K562 (cell line): ENCODE data around the gene CREB5. TPM values are rescaled to one million over a fixed set of nuclear protein-coding genes. Genes with fewer than 3 reads are reported as not detected.

Source experiments
- ATAC-seq: fragments of 200-7000 bp; cut with Tn5 transposase; 3 replicates; pipeline ENCODE4 v1.9.1; 2020; ENCODE audit warnings: moderate library complexity
- BruUV-seq: library from RNA; stranded (reverse); fragments of 400-500 nt; replicated peaks from 2 replicates; lab custom pipeline; 2021; lab: Mats Ljungman, UMichigan
- CTCF ChIA-PET: fragments of 300-600 bp; formaldehyde crosslinking; extraction: SDS; loops from one replicate; lab custom pipeline; 2021; ENCODE audit warnings: low intra/inter-chr PET ratio; lab: Yijun Ruan, JAX
- POLR2A ChIA-PET: fragments of 300-600, 350-650 bp; sonication (Branson Sonifier 250); formaldehyde crosslinking; extraction: SDS; loops from one replicate; lab custom pipeline; 2021; ENCODE audit warnings: antibody characterized with exemption, inconsistent platforms; lab: Yijun Ruan, JAX
- DNase-seq, 4 experiments: peaks; one replicate each; pipeline versions ENCODE4 v3.0.0 to v3.0.0-alpha.2; 2011 to 2018; ENCODE audit warnings: low spot score in 3 of 4, mixed read lengths in 3 of 4; ENCODE audit errors: extremely low read depth in 1 of 4
- FAIRE-seq: peaks from 2 replicates; lab custom pipeline; 2011; peaks lifted over from hg19 to GRCh38; lab: Jason Lieb, UNC
- H2AFZ ChIP-seq: 2 replicates; pipeline ENCODE4 v1.6.0; 2011; ENCODE audit warnings: low read depth, low read length, control low read depth, inconsistent platforms
- H3K27ac ChIP-seq: fragments of 200-600 bp; 3 replicates; pipeline ENCODE4 v1.8.0; 2011; ENCODE audit warnings: low read depth, mild to moderate bottlenecking, control low read depth, inconsistent platforms, low read length, moderate library complexity, mixed read lengths; ENCODE audit errors: extremely low read depth
- H3K27me3 ChIP-seq, 2 experiments: fragments of 300-600 bp in 1 of 2; 2 replicates in 1 of 2; 3 replicates in 1 of 2; pipeline versions ENCODE4 v1.6.0 to v1.8.0; 2011; ENCODE audit warnings: inconsistent platforms in 2 of 2, low read length in 2 of 2, mild to moderate bottlenecking in 1 of 2, mixed read lengths in 1 of 2, moderate library complexity in 1 of 2; ENCODE audit not compliant: control insufficient read depth in 2 of 2, insufficient read depth in 2 of 2
- H3K36me3 ChIP-seq: fragments of 300-600 bp; 3 replicates; pipeline ENCODE4 v1.8.0; 2011; ENCODE audit warnings: mild to moderate bottlenecking, low read length, inconsistent platforms; ENCODE audit not compliant: control insufficient read depth, insufficient read depth
- H3K4me1 ChIP-seq, 2 experiments: fragments of 200-600 bp in 1 of 2; replicated peaks in 1 of 2; 2 replicates in 1 of 2; 3 replicates in 1 of 2; pipeline versions ENCODE4 v1.5.1 to v1.8.0; 2011; ENCODE audit warnings: inconsistent platforms in 2 of 2, low read length in 2 of 2, mild to moderate bottlenecking in 1 of 2, mixed read lengths in 1 of 2, moderate library complexity in 1 of 2; ENCODE audit not compliant: control insufficient read depth in 2 of 2, insufficient read depth in 2 of 2
- H3K4me2 ChIP-seq: 2 replicates; pipeline ENCODE4 v1.6.1; 2011; ENCODE audit warnings: low read length, control low read depth, inconsistent platforms, mixed read lengths; ENCODE audit not compliant: insufficient read depth
- H3K4me3 ChIP-seq: fragments of 200-600 bp; sonication (generic), shearing (Covaris generic); 2 replicates; pipeline ENCODE4 v1.5.1; 2016; ENCODE audit warnings: control low read depth, inconsistent platforms
- H3K79me2 ChIP-seq: fragments of 200-600 bp; 3 replicates; pipeline ENCODE4 v1.8.0; 2011; ENCODE audit warnings: low read length, inconsistent platforms; ENCODE audit not compliant: control insufficient read depth, insufficient read depth
- H3K9ac ChIP-seq, 2 experiments: 2 replicates each; pipeline versions ENCODE4 v1.6.0 to v1.6.1; 2011; ENCODE audit warnings: low read depth in 2 of 2, low read length in 2 of 2, control low read depth in 1 of 2, inconsistent platforms in 1 of 2, mild to moderate bottlenecking in 1 of 2, mixed read lengths in 1 of 2; ENCODE audit not compliant: insufficient read depth in 1 of 2
- H3K9me1 ChIP-seq: one replicate; pipeline ENCODE4 v1.6.0; 2011; ENCODE audit warnings: inconsistent platforms, mild to moderate bottlenecking, low read length, moderate library complexity; ENCODE audit not compliant: control insufficient read depth, insufficient read depth
- H3K9me3 ChIP-seq: replicated peaks from 2 replicates; pipeline ENCODE4 v1.5.1; 2011; ENCODE audit warnings: low read depth, low read length, inconsistent platforms; ENCODE audit not compliant: control insufficient read depth, insufficient read depth
- H4K20me1 ChIP-seq: replicated peaks from 2 replicates; pipeline ENCODE4 v1.6.1; 2011; ENCODE audit warnings: low read length, inconsistent platforms, mixed read lengths; ENCODE audit not compliant: control insufficient read depth, insufficient read depth
- BACH1 ChIP-seq: fragments of 200-800 bp; sonication (Bioruptor generic); IDR thresholded peaks from 2 replicates; pipeline ENCODE4 v1.6.1; 2016; ENCODE audit warnings: missing genetic modification characterization, missing compliant biosample characterization
- CBFB ChIP-seq: sonication (generic); formaldehyde crosslinking; IDR thresholded peaks from 2 replicates; pipeline ENCODE4 v1.4.0; 2020; ENCODE audit warnings: mild to moderate bottlenecking, missing genetic modification reagents
- NEUROD1 ChIP-seq: fragments of 150-350 bp; IDR thresholded peaks from 2 replicates; pipeline ENCODE4 v1.6.1; 2014; ENCODE audit warnings: borderline replicate concordance, low read length, low read depth; ENCODE audit not compliant: partially characterized antibody
- ZNF316 ChIP-seq: fragments of 450-650 bp; IDR thresholded peaks from 2 replicates; pipeline ENCODE4 v1.6.1; 2016
- ZNF384 ChIP-seq: IDR thresholded peaks from 2 replicates; pipeline ENCODE4 v1.6.1; 2012; ENCODE audit warnings: low read depth, low read length, improper control_type of control experiment
- ZNF699 ChIP-seq: fragments of 250-450 bp; sonication (Bioruptor Pico); IDR thresholded peaks from 2 replicates; pipeline ENCODE4 v1.8.0; 2021; ENCODE audit warnings: mild to moderate bottlenecking, moderate library complexity; ENCODE audit not compliant: insufficient replicate concordance
- ZNF707 ChIP-seq: fragments of 250-450 bp; sonication (Bioruptor Pico); conservative IDR thresholded peaks from 2 replicates; pipeline ENCODE4 v1.8.0; 2022; ENCODE audit warnings: inconsistent platforms, mild to moderate bottlenecking, moderate library complexity
- WGBS: fragments of 100-300 bp; shearing (Covaris generic); methylation state at CpG from one replicate; pipeline ENCODE4 v1.1.6; 2016; ENCODE audit warnings: low coverage, mixed read lengths; ENCODE audit not compliant: insufficient coverage; ENCODE audit errors: missing lambda C conversion rate; 5-methylcytosine and 5-hydroxymethylcytosine counted together
- in situ Hi-C: fragments of 300-500 bp; cut with MboI; formaldehyde crosslinking; loops from 4 replicates; pipeline ENCODE4 v1.15.0; 2018; ENCODE audit warnings: inconsistent platforms, mixed read lengths
- intact Hi-C: fragments of 100-400 bp; cut with micrococcal nuclease; formaldehyde crosslinking; loops from 2 replicates; pipeline ENCODE4 v1.14.2; 2022
- polyA plus RNA-seq, 8 experiments: library from polyadenylated mRNA; depleted of rRNA in 4 of 8; stranded (reverse) in 5 of 8; unstranded in 3 of 8; fragments of >200 nt; fragmentation: Nextera tagmentation in 2 of 8; fragmentation: Illumina TruSeq in 1 of 8; extraction: Ambion mirVana in 2 of 8; extraction: Trizol in 1 of 8; gene quantifications; 2 replicates each; pipeline versions ENCODE4 v1.2.1 to v1.2.3, GENCODE V29; 2011 to 2014; ENCODE audit warnings: inconsistent platforms in 1 of 8, missing spikeins in 1 of 8
- total RNA-seq, 7 experiments: library from RNA; depleted of rRNA in 6 of 7; stranded (reverse); fragments of >200 nt in 6 of 7; fragmentation: Illumina TruSeq in 2 of 7; extraction: Trizol in 2 of 7; gene quantifications; 2 replicates each; pipeline versions ENCODE4 v1.2.1 to v1.2.3, GENCODE V29; 2011 to 2021; ENCODE audit warnings: low replicate concordance in 1 of 7
- TF ChIP-seq, protein P1 (sequence below), 2 experiments: fragments of 200-800 bp in 1 of 2; sonication (Bioruptor generic) in 1 of 2; sonication (generic) in 1 of 2; formaldehyde crosslinking in 1 of 2; IDR thresholded peaks in 1 of 2; conservative IDR thresholded peaks in 1 of 2; 2 replicates each; pipeline versions ENCODE4 v1.5.0 to v1.6.1; 2016 to 2020; ENCODE audit warnings: missing compliant biosample characterization in 1 of 2, missing genetic modification characterization in 1 of 2, missing genetic modification reagents in 1 of 2
- TF ChIP-seq, protein P2 (sequence below): fragments of 450-650 bp; formaldehyde crosslinking; IDR thresholded peaks from 2 replicates; pipeline ENCODE4 v1.4.0; 2020; ENCODE audit warnings: mild to moderate bottlenecking, mixed read lengths

The CREB5 gene
- total and polyA plus RNA-seq, 9 of the 15 experiments (the other 6 are each of a cell fraction or from before 2014, with no cell fraction given) = 0.33 to 6.4 (median 1.8) TPM

DNA sequence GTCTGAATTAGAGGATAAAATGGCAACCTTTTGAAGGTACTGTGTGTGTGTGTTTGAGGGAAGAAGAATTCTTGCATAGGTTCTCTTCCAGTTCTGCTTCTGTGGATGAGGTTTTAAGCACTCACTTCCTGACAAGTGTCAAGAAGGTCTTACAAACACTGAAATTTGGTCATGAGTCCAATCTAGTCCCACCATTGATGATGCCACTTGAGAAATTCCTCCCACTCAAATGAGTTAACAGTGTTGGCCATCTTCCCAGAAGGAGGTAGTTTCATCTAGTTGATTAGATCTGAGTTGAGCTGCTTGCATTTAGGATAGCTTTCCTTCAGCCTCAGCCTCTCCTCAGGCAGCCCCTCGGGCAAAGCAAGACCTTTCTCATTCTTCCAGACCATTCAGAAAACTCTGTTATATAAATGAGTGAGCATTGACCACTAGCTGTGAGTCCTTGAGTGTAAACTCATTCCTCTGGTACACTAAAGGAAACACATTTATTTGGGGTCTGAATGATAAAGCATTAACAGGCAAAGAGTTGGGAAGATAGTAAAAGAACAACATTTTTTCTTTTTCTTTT, 356.3 kb downstream of the CREB5 start:
- no peak overlapping the region for H2AFZ ChIP-seq
- no peaks in the 10 kb centered on the region for H3K4me1 ChIP-seq
- H4K20me1 ChIP-seq = no peaks in the 10 kb centered on the region
- H3K9me3 ChIP-seq = no peaks in the 10 kb centered on the region
- no peak overlapping the region for H3K27ac ChIP-seq
- DNase-seq (no peak), FAIRE-seq (no peak), ATAC-seq (no peak)
- CTCF ChIA-PET = no interaction called here
- no peaks in the 10 kb centered on the region for H3K9me1 ChIP-seq
- no peak overlapping the region for H3K4me3 ChIP-seq
- 0% methylated on average over 1 of the region's 1 CpG for WGBS
- no peaks in the 10 kb centered on the region; a peak in 1 of 5 replicates for H3K27me3 ChIP-seq
- POLR2A ChIA-PET = no interaction called here
- no peaks in the 10 kb centered on the region for H3K36me3 ChIP-seq
- H3K79me2 ChIP-seq = no peaks in the 10 kb centered on the region
- in situ Hi-C loops = no loop called here
- intact Hi-C loops = no loop called here
- no TSS peak for BruUV-seq
- H3K9ac ChIP-seq = no peak overlapping the region
- no peak overlapping the region for H3K4me2 ChIP-seq
- TF ChIP-seq, protein P1, sequence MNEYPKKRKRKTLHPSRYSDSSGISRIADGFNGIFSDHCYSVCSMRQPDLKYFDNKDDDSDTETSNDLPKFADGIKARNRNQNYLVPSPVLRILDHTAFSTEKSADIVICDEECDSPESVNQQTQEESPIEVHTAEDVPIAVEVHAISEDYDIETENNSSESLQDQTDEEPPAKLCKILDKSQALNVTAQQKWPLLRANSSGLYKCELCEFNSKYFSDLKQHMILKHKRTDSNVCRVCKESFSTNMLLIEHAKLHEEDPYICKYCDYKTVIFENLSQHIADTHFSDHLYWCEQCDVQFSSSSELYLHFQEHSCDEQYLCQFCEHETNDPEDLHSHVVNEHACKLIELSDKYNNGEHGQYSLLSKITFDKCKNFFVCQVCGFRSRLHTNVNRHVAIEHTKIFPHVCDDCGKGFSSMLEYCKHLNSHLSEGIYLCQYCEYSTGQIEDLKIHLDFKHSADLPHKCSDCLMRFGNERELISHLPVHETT (CRISPR knock-in tag; conservative IDR thresholded peaks at IDR 0.05 in 1 of 2, IDR thresholded peaks at IDR 0.05 in 1 of 2) = no peak
- TF ChIP-seq BACH1 (no peak), ZNF707 (CRISPR knock-in tag) (no peak), ZNF316 (no peak), ZNF384 (no peak), CBFB (CRISPR knock-in tag) (no peak), NEUROD1 (no peak), ZNF699 (CRISPR knock-in tag) (no peak)
- TF ChIP-seq, protein P2, sequence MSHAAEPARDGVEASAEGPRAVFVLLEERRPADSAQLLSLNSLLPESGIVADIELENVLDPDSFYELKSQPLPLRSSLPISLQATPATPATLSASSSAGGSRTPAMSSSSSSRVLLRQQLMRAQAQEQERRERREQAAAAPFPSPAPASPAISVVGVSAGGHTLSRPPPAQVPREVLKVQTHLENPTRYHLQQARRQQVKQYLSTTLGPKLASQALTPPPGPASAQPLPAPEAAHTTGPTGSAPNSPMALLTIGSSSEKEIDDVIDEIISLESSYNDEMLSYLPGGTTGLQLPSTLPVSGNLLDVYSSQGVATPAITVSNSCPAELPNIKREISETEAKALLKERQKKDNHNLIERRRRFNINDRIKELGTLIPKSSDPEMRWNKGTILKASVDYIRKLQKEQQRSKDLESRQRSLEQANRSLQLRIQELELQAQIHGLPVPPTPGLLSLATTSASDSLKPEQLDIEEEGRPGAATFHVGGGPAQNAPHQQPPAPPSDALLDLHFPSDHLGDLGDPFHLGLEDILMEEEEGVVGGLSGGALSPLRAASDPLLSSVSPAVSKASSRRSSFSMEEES (CRISPR knock-in tag) = no peak
